MCF 10A (cell line): ENCODE measurements around the gene TTI1. TPM values are rescaled to one million over a fixed set of nuclear protein-coding genes. Genes with fewer than 3 reads are reported as not detected.

ENCODE experiments used
- BruUV-seq: library from RNA; stranded (reverse); fragments of 400-500 nt; replicated peaks from 2 replicates; lab custom pipeline; 2021; lab: Mats Ljungman, UMichigan
- CTCF ChIA-PET: fragments of 300-600 bp; sonication (Branson Sonifier 250); formaldehyde crosslinking; extraction: SDS; loops from one replicate; lab custom pipeline; 2021; ENCODE audit warnings: antibody characterized with exemption, inconsistent platforms; lab: Yijun Ruan, JAX
- POLR2A ChIA-PET: fragments of 300-600, 350-650 bp; sonication (Branson Sonifier 250); formaldehyde crosslinking; extraction: SDS; loops from one replicate; lab custom pipeline; 2020; ENCODE audit warnings: antibody characterized with exemption, inconsistent platforms; lab: Yijun Ruan, JAX
- DNase-seq: peaks from one replicate; pipeline ENCODE4 v3.0.0-alpha.2; 2018; ENCODE audit not compliant: unreplicated experiment
- H3K27ac Mint-ChIP-seq: one replicate; pipeline ENCODE4 v1.8.0; 2022; ENCODE audit warnings: mild to moderate bottlenecking, low read depth, mixed read lengths; ENCODE audit not compliant: unreplicated experiment
- H3K27me3 Mint-ChIP-seq: one replicate; pipeline ENCODE4 v1.8.0; 2022; ENCODE audit warnings: mixed read lengths; ENCODE audit not compliant: insufficient read depth, unreplicated experiment
- H3K36me3 Mint-ChIP-seq: one replicate; pipeline ENCODE4 v1.8.0; 2022; ENCODE audit warnings: mild to moderate bottlenecking, moderate library complexity, mixed read lengths; ENCODE audit not compliant: insufficient read depth, unreplicated experiment
- H3K4me1 Mint-ChIP-seq: one replicate; pipeline ENCODE4 v1.8.0; 2022; ENCODE audit warnings: mixed read lengths; ENCODE audit not compliant: insufficient read depth, unreplicated experiment
- H3K4me3 Mint-ChIP-seq: one replicate; pipeline ENCODE4 v1.8.0; 2022; ENCODE audit warnings: mild to moderate bottlenecking, moderate library complexity, mixed read lengths; ENCODE audit not compliant: unreplicated experiment
- H3K9me3 Mint-ChIP-seq: one replicate; pipeline ENCODE4 v1.8.0; 2022; ENCODE audit warnings: mixed read lengths; ENCODE audit not compliant: unreplicated experiment
- intact Hi-C: fragments of 100-400 bp; cut with micrococcal nuclease; formaldehyde crosslinking; loops from 2 replicates; pipeline ENCODE4 v1.14.1; 2022
- total RNA-seq: library from RNA; stranded (reverse); gene quantifications from 2 replicates; pipeline ENCODE4 v1.2.3, GENCODE V29; 2022
- TF ChIP-seq, protein P1 (sequence below): fragments of 200-600 bp; IDR thresholded peaks from one replicate; pipeline ENCODE4 v1.8.0; 2022; ENCODE audit warnings: antibody characterized with exemption, mild to moderate bottlenecking; ENCODE audit not compliant: unreplicated experiment

The TTI1 gene
- total RNA-seq, 1 experiment from 2014 or later = 17.1 TPM

DNA sequence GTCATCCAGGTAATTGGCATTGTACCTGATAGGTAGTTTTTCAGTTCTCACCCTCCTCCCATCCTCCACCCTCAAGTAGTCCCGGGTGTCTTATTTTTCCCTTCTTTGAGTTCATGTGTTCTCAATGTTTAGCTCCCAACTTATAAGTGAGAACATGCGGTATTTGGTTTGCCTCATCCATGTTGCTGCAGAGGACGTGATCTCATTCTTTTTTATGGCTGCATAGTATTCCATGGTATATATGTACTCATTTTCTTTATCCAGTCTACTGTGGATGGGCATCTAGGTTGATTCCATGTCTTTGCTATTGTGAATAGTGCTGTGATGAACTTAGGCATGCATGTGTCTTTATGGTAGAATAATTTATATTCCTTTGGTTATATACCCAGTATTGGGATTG lies 46.1 kb upstream of the TTI1 start:
- BruUV-seq = no TSS peak
- ChIA-PET CTCF (interaction anchor here (0.7 to 11.9 kb wide), 6 partner anchors 19 to 156 kb away, joined by 3 to 155 read pairs (median 4); partner anchors contain the start of gene TGM2), POLR2A (interaction anchor here (1.3 to 1.8 kb wide), 2 partner anchors 15 to 143 kb away, joined by 3 to 7 read pairs; no protein-coding TSS in a partner anchor)
- TF ChIP-seq, protein P1, sequence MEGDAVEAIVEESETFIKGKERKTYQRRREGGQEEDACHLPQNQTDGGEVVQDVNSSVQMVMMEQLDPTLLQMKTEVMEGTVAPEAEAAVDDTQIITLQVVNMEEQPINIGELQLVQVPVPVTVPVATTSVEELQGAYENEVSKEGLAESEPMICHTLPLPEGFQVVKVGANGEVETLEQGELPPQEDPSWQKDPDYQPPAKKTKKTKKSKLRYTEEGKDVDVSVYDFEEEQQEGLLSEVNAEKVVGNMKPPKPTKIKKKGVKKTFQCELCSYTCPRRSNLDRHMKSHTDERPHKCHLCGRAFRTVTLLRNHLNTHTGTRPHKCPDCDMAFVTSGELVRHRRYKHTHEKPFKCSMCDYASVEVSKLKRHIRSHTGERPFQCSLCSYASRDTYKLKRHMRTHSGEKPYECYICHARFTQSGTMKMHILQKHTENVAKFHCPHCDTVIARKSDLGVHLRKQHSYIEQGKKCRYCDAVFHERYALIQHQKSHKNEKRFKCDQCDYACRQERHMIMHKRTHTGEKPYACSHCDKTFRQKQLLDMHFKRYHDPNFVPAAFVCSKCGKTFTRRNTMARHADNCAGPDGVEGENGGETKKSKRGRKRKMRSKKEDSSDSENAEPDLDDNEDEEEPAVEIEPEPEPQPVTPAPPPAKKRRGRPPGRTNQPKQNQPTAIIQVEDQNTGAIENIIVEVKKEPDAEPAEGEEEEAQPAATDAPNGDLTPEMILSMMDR = no peak
- no peaks in the 10 kb centered on the region for H3K9me3 Mint-ChIP-seq
- H3K4me1 Mint-ChIP-seq = no peaks in the 10 kb centered on the region
- intact Hi-C loops = no loop called here
- no peak overlapping the region for H3K27ac Mint-ChIP-seq
- H3K27me3 Mint-ChIP-seq = no peaks in the 10 kb centered on the region
- H3K36me3 Mint-ChIP-seq = peaks cover 52% of the 10 kb centered on the region
- no peak overlapping the region for H3K4me3 Mint-ChIP-seq
- DNase-seq = no peak

DNA sequence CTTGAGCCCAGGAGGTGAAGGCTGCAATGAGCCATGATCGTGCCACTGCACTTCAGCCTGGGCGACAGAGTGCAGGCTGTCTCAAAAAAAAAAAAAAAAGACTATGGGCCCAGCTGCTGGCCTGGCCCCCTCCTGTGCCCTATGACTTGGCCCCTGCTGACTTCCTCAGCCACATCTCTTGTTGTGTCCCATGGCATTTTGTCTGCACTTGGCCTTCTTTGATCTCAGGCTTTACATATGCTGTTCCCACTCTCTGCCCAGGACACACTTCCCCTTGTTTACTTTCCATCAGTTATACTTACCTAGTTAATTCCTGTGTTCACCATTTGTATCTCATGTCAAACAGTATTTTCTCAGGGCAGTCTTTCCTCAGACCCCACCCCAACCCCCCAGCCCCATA lies 44.8 kb upstream of the TTI1 start:
- BruUV-seq = no TSS peak
- peak overlapping the region; percentile 58 for H3K27ac Mint-ChIP-seq
- CTCF ChIA-PET = interaction anchor here (0.9 to 11.9 kb wide), 7 partner anchors 10 to 514 kb away, joined by 3 to 486 read pairs (median 5); partner anchors contain the start of gene TGM2

DNA sequence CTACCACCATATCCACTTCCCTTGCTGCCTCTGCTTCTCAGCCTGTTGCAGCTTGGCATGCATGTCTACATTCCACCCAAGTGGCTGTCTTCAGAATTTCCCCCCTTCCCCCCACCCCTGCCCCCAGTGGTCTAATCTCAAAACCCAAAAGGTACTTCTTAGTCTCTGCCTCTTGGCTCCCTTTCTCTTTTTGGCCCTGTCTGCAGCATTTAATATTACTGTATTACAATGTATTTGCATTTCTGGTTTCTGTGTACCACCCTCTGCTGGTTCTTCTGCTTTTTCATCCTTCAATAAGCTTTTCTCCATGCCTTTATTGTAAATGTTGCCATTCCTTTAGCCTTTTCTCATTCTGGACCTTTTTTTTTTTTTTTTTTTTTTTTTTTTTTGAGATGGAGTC lies 43.3 kb upstream of the TTI1 start:
- DNase-seq = no peak
- no peaks in the 10 kb centered on the region for H3K9me3 Mint-ChIP-seq
- no peak overlapping the region for H3K27ac Mint-ChIP-seq
- peaks cover 21% of the 10 kb centered on the region for H3K4me1 Mint-ChIP-seq
- ChIA-PET CTCF (interaction anchor here (0.6 to 11.9 kb wide), 9 partner anchors 16 to 317 kb away, joined by 3 to 486 read pairs (median 4); partner anchors contain the start of gene TGM2), POLR2A (interaction anchor here (1.3 kb wide), 1 partner anchor 9 kb away, joined by 3 read pairs; no protein-coding TSS in a partner anchor)
- intact Hi-C loops = no loop called here
- peaks cover 60% of the 10 kb centered on the region for H3K36me3 Mint-ChIP-seq
- TF ChIP-seq, protein P1 = no peak
- no peak overlapping the region for H3K4me3 Mint-ChIP-seq
- no peaks in the 10 kb centered on the region for H3K27me3 Mint-ChIP-seq
- no TSS peak for BruUV-seq

More for the DNA sequence above, 44.8 kb upstream of the TTI1 start:
- Mint-ChIP-seq H3K27me3 (no peaks in the 10 kb centered on the region), H3K9me3 (no peaks in the 10 kb centered on the region), H3K36me3 (peaks cover 61% of the 10 kb centered on the region), H3K4me1 (peaks cover 12% of the 10 kb centered on the region), H3K4me3 (no peak overlapping the region)
- POLR2A ChIA-PET = interaction anchor here (0.8 to 1.6 kb wide), 3 partner anchors 9 to 143 kb away, joined by 3 to 6 read pairs (median 5); no protein-coding TSS in a partner anchor
- TF ChIP-seq, protein P1 = no peak
- intact Hi-C loops = no loop called here
- DNase-seq = no peak

DNA sequence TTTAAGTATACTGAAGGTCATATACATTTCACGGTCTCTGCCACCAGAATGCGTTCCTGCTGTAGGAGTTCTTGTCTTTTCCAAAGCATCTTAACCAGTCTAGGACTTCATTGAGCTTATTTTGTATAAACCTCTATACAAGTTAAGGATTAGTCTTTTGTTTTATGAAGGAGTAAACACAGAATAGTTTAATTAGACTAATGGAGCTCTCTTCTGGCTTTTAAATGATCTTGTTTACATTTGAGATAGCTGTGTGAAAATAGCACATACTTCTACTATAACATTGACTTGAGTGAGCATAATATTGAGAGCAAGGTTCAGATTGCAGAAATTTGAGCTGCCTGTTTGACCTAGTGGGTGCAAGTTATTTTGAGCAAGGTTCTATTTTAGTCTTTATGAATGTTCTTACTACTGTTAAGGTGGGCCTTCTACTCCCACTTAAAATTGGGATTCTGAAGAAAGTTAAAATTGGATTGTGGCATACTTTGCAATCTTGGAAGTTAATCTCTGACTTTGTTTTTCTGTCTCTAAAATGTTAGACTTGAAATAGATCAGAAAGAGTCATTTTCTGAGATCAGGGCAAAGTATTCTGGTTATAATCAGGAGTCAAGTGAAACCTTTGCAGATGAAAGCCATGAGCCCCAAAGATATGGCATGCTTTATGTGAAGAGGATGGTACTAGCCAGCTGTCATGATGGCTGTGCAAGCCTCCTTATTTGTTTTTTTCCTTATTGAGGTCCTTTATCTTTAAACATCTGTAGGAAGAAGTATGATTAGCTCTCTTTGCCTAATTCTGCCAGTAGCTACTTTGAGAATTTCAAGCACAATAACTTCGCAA lies 42.1 kb upstream of the TTI1 start:
- Mint-ChIP-seq H3K9me3 (no peaks in the 10 kb centered on the region), H3K36me3 (peaks cover 62% of the 10 kb centered on the region), H3K4me1 (peaks cover 21% of the 10 kb centered on the region), H3K27ac (no peak overlapping the region), H3K27me3 (no peaks in the 10 kb centered on the region), H3K4me3 (no peak overlapping the region)
- intact Hi-C loops = no loop called here
- BruUV-seq = no TSS peak
- ChIA-PET CTCF (interaction anchor here (0.5 to 11.9 kb wide), 13 partner anchors 9 to 270 kb away, joined by 3 to 486 read pairs (median 24); partner anchors contain the start of gene TGM2), POLR2A (interaction anchor here (0.7 to 1.3 kb wide), 2 partner anchors 8 to 123 kb away, joined by 3 read pairs; no protein-coding TSS in a partner anchor)
- no peak for DNase-seq
- TF ChIP-seq, protein P1 = no peak
